T-helper 1 cell treated with Interleukin-12 subunit alpha and Interleukin-12 subunit beta and Interleukin-4 antibody, amounts not matched to agents 30 ng/mL and 1 ng/mL, for 36 hours (primary cell): Measurements from ENCODE around the gene PLSCR5. TPM values are rescaled to one million over a fixed set of nuclear protein-coding genes. Genes with fewer than 3 reads are reported as not detected.

Experiments used
- intact Hi-C: fragments of 100-400 bp; cut with micrococcal nuclease; formaldehyde crosslinking; loops from one replicate; pipeline ENCODE4 v1.15.1; 2024
- total RNA-seq: library from RNA; stranded (reverse); gene quantifications from 2 replicates; pipeline ENCODE4 v1.2.3, GENCODE V29; 2022

PLSCR5 gene
- total RNA-seq, result not detected in 2 replicates

DNA sequence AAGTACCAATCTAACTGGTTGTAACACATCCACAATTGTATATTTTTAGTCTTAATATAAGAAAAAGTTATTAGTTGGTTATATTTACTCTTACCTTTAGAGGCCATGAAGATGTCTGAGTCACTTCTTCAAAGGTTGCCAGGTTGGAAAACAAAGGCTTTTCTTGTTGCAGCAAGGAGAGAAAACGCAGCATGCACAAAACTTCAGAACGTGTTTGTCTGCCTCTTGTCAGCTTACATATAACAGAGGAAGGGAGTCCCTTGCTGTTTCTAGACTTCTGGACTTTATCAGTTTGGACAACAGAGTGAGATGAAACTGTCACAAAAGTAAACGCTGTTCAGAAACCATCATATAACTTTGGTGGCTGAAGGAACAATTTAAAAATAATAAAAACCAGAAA lies at the start of gene PLSCR5:
Gene PLSCR5 (minus strand): TSS at position 241 of the 400 bp plus-strand sequence. CDS start 134 bp downstream, at position 107.
- intact Hi-C loops, result no loop called here

GRCh38 chr3:146653978-146654377 lies 48.8 kb upstream of the PLSCR5 start:
- intact Hi-C loops, result no loop called here

GRCh38 chr3:146650691-146651442 lies 45.7 kb upstream of the PLSCR5 start:
- intact Hi-C loops, result no loop called here

GRCh38 chr3:146646261-146646660 lies 41.1 kb upstream of the PLSCR5 start:
- intact Hi-C loops, result loop anchor here (10.0 kb wide), 1 partner anchor 1429 kb away; no protein-coding TSS in a partner anchor

DNA sequence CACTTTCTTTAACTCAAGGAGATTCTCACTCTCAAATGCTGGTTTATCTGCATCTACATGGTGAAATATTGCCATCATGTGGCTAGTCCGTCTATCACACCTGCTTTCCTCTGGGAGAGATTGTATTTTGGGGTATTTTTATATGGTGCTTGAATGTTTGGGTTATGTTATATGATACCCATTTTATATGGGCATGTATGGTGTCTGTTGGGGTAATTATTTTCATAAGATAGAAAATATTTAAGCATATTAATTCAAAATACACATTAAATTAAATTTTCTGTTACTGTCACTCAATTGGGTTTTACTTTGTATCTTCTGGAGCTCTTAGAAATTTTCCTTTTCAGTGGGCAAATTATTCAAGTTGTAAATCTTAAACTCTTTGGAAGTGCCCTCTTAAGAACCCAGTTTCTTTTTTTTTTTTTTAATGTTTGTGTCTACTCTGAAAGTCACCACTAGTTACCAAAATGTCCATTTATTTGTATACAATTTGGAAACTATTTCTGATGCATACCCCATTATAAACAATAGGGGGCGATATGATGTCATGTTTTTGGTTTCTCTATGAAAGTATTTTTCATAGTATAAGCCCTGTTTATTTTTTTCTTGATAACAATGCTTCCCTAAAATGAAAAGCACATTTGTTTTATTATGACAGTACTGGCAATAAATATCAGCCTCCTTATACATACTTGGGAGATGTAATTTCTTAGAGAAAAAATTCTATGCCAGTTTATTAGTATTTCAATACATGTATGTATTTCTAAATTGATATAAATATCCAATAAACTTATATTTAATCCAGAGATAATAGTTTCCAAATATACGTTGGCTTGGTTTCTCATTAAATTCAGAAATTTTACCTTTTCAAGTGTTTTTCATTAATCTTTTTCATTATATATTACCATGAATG lies 36.1 kb upstream of the PLSCR5 start:
- intact Hi-C loops, result loop anchor here (1.0 to 10.0 kb wide), 7 partner anchors 51 to 1434 kb away; no protein-coding TSS in a partner anchor

DNA sequence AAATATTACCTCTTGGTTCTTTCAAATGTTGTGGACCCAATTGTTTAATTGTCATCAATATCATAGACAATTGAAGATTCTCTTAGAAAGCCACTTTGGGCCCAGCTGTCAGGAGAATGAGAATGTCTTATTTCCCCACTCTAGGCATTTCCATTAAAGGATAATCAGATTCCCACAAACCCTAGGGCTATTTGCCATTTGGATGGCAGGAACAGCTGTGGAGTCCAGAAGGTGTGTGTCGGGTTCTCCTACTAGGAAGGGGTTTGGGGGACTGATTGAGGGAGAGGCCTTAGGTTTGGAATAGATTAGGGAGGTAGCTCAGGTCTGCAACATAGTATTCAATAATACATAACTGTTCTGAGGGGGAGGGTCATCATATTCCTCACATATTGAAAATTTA lies 35.2 kb upstream of the PLSCR5 start:
- intact Hi-C loops, result loop anchor here (2.0 to 10.0 kb wide), 2 partner anchors 864 to 1434 kb away; no protein-coding TSS in a partner anchor

DNA sequence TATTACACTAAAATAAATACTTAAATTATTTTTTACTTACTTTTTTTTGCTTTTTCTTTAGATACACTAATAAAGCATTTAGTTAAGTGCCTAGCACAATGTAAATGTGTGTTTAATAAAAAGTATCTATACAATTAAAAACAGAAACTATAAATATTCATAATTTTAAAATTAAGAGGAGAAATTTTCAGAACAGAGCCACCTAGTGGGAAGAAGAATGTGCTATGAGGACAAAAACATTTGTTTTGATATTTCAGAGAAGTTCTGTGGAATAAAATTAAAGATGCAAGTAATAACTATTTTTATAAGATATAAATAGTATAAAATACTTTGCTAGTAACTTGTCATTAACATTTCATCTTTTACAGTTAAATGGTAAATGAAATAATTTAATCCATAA lies 33.6 kb upstream of the PLSCR5 start:
- intact Hi-C loops, result no loop called here

DNA sequence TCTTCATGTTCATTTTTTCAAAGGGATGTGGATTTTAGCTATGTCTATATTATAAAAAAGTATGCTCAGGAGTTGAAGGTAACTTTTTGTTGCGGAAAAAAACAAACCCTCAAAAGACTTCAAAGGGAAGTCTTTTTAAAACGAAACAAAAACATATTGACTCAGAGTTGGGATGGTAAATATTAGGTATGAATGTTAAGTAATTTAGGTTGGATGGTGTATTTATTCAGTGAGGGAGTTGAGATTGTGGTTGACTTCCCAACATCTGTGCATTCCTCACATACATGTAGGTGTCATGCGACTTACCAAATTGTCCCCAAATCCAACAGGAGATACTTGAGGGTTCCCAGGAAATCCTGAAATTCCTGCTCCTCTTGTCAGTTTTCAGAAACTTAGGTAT lies 32.7 kb upstream of the PLSCR5 start:
- intact Hi-C loops, result no loop called here

DNA sequence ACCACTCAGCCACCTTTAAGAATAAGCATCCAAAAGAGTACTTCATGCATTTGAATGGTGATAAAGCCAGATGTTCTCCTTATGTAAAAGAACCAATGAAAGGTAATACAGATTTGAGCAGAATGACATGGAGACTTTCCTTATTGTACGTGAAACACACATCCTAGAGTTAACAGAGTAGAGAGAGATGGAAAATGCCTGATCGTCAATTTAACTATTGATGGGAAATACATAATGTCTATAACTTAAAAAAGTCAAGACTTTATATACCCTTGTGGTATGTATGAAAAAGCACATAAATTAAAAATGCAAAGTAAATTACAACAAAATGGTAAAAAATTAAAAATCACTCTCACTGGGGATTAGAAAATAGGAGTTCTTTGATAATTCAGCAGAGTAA lies 31.7 kb upstream of the PLSCR5 start:
- intact Hi-C loops, result no loop called here

DNA sequence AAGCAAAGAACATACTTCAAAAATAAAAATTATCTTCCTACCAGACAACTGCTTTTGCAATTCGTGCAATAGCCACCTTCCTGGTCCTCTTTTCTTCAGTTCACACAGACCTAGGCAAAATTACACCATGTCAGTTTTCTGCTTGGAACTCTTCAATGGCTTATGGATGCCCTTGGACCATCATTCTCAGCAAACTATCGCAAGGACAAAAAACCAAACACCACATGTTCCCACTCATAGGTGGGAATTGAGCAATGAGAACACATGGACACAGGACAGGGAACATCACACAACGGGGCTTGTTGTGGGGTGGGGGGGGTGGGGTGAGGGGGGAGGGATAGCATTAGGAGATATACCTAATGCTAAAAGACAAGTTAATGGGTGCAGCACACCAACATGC lies 29.2 kb upstream of the PLSCR5 start:
- intact Hi-C loops, result no loop called here

DNA sequence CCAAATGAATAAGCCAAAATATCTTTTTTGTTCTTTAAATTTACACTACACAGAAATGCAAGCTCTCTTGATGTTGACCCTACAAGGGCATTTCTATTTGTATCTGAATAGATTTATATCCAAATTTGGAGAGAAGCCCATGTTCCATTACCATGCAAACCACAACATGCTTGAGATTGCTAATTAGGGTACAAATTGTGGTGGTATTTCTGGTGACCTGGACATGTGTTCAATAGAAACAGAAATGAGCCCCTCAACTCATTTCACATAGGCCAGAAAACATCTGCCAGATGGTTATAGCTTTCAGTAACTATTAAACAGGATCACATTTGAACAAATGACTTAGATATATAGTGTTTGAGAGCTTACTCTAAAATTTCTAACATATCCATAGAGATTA lies 23.5 kb upstream of the PLSCR5 start:
- intact Hi-C loops, result no loop called here

DNA sequence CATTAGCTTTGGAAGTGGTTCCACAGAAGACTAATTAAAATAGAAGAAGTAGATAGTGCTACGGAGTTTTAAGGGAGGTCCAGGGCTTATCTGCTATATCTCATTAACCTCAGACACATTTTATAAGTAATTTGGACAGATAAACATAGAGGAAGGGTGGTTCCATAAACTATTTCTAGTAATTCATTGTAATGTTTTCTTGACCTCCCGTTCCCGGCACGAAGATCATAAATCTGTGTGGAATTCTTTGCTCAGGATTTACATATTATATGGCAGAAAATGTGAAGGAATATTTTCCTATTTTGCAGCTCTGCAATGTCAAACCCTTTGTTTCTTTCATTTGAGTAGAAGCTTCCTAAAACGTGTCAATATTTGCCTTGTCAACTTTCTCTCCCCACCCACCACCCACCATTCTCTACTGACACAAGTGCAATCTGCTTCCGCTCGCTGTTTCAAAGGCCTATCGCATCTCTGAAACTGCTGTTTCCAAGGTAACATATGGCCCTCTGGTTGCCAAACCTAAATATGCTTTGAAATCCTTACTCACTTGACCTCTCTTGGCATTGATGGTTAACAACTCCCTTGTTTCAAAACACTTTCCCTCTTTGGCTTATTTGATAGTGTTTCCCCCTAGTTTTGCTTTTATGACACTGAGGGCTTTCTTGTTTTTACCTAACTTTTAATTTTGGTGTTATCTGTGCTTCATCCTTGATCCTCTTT lies 21.4 kb upstream of the PLSCR5 start:
- intact Hi-C loops, result no loop called here

DNA sequence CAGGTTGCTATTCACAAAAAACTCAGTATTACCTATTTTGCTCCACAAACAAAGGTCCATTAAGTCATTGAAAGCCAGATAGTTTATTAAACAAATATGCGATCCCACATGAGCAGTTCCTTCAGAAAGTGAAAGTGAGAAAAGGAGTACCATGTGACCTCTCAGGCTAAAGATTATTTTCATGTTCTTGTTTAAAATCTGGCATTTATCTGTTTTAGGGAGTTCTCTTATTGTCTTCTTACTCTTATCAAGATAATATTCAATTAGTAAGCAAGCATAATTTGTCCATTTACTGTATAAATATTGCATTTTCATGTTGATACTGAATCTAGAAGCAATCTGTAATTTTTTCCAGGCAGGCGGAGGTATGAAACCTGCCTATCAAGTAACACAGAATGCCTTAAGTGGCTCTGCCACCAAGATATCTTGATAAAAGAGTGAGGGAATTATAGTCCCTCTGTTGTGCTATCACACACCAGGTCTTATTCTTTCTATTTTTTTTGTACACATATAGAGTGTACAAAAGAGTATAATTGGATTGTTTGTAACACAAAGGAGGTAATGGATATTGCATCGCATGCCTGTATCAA lies 20.1 kb upstream of the PLSCR5 start:
- intact Hi-C loops, result no loop called here

DNA sequence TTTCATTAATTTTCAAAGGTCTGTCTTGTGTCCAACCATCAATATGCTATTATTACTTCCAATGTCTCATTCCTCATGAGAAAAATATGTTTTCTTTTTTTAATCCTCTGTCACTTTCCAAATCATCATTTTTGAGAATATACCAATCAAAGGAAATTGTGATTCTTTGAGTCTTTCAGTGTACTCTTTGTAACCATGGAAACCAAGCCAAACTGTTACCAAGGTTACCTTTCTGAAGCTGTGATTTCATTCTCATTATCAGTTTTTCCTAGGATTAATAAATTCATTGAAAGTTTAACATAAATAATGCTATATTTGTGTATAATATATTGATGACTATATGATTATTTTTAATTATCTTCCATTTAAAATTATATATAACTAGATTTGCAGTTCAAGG lies 16.6 kb upstream of the PLSCR5 start:
- intact Hi-C loops, result no loop called here

GRCh38 chr3:146612015-146612414 lies 6.9 kb upstream of the PLSCR5 start:
- intact Hi-C loops, result no loop called here

GRCh38 chr3:146611096-146611495 lies 6.0 kb upstream of the PLSCR5 start:
- intact Hi-C loops, result no loop called here

DNA sequence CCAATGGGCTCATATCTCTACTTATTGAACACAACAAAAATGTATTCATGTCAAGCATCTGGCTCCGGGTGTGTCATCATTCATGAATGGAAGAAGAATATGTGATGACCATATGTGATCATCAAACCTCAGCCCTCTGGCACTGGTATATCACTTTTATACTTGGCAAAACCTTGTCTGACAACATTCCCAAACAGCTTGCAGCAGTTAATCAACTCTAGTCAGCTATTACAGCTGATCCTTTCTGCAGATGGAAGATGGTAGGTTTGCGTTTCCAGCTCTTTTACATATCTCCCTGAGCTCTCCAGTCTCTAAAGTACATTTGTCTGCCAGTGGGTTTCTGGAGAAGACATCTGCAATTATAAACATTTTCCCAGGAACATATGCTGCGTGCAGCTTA lies 6.6 kb downstream of the PLSCR5 start:
- intact Hi-C loops, result no loop called here

- intact Hi-C loops, result loop anchor here (1.0 to 5.0 kb wide), 3 partner anchors 406 to 592 kb away; no protein-coding TSS in a partner anchor
These were observed 10.2 kb downstream of the PLSCR5 start for GRCh38 chr3:146594843-146595482.

GRCh38 chr3:146593776-146594175 lies 11.4 kb downstream of the PLSCR5 start:
- intact Hi-C loops, result loop anchor here (5.0 kb wide), 2 partner anchors 526 to 594 kb away; no protein-coding TSS in a partner anchor

GRCh38 chr3:146590521-146590920 lies 14.6 kb downstream of the PLSCR5 start:
- intact Hi-C loops, result loop anchor here (1.0 to 5.0 kb wide), 4 partner anchors 46 to 597 kb away; partner anchors contain the start of gene PLSCR1
